ENCODE data around the gene DLEU7.

The DLEU7 gene

GRCh38 chr13:50787316-50788195 lies 55.9 kb downstream of the DLEU7 start:
- Histone ChIP-seq H3K27ac (no peak overlapping the region), H3K36me3 (no peaks in the 10 kb centered on the region), H3K9me3 (ENCODE audit: severe bottlenecking) (no peaks in the 10 kb centered on the region), H3K4me3 (ENCODE audit: low read depth, low read length) (no peak overlapping the region), H3K27me3 (ENCODE audit: insufficient read depth, low read depth, severe bottlenecking) (no peaks in the 10 kb centered on the region)
- DNase-seq, result no peak
- TF ChIP-seq, protein P1, sequence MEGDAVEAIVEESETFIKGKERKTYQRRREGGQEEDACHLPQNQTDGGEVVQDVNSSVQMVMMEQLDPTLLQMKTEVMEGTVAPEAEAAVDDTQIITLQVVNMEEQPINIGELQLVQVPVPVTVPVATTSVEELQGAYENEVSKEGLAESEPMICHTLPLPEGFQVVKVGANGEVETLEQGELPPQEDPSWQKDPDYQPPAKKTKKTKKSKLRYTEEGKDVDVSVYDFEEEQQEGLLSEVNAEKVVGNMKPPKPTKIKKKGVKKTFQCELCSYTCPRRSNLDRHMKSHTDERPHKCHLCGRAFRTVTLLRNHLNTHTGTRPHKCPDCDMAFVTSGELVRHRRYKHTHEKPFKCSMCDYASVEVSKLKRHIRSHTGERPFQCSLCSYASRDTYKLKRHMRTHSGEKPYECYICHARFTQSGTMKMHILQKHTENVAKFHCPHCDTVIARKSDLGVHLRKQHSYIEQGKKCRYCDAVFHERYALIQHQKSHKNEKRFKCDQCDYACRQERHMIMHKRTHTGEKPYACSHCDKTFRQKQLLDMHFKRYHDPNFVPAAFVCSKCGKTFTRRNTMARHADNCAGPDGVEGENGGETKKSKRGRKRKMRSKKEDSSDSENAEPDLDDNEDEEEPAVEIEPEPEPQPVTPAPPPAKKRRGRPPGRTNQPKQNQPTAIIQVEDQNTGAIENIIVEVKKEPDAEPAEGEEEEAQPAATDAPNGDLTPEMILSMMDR (IDR thresholded peaks at IDR 0.05; ENCODE audit: low read depth, low read length), result no peak

DNA sequence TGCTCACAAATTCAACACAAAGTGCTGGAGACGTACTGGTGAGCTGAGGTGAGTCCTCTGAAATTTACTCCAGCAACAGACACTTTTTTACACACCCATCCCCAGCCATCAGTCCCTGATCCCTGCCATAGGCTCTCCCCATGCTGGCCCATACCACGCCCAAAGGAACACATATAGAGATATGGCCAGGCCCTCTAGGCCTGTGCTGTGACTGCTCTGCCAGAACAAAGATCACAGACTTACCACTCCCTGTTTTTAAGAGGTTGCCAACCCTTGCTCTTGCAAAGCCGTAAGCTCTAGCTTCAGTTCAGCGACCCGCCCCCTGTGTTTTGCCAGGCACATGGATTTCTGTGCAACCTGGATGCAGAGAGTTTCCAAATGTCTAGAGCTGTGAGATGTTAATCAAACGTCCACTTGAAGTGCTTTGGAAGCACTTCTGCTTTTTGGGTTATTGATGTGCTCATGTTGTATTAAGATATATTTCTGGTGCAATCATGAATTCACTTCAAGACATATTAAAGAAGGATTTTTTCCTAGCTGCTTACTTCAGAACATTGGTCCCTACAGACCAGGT lies 59.7 kb downstream of the DLEU7 start:
- no peaks in the 10 kb centered on the region for H3K36me3 ChIP-seq
- H3K9me3 ChIP-seq (ENCODE audit: severe bottlenecking), result no peaks in the 10 kb centered on the region
- TF ChIP-seq, protein P1 (IDR thresholded peaks at IDR 0.05; ENCODE audit: low read depth, low read length), result no peak
- H3K4me3 ChIP-seq (ENCODE audit: low read depth, low read length), result no peak overlapping the region
- no peak for DNase-seq
- no peak overlapping the region for H3K27ac ChIP-seq
- H3K27me3 ChIP-seq (ENCODE audit: insufficient read depth, low read depth, severe bottlenecking), result no peaks in the 10 kb centered on the region

DNA sequence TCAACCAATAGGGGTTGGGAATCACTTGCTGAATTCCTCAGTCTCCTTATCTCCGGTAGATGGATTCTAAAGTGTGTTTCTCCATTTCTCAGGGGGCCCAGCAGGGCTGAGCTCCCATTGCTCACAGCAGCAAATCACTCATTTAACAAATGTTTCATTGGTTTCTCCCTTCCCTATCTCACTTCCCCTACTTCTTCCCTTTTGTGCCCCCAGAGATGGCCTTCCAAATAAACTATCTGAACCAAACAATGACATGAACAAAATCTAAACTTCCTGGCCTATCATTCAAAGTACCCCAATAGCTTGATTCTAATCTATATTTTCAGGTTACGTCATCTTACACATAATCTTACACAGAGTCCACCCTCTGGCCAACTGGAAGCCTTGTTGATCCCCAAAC lies 60.4 kb downstream of the DLEU7 start:
- no peak for DNase-seq
- Histone ChIP-seq H3K27ac (no peak overlapping the region), H3K9me3 (ENCODE audit: severe bottlenecking) (no peaks in the 10 kb centered on the region), H3K36me3 (no peaks in the 10 kb centered on the region), H3K4me3 (ENCODE audit: low read depth, low read length) (no peak overlapping the region), H3K27me3 (ENCODE audit: insufficient read depth, low read depth, severe bottlenecking) (no peaks in the 10 kb centered on the region)
- TF ChIP-seq, protein P1 (IDR thresholded peaks at IDR 0.05; ENCODE audit: low read depth, low read length), result no peak

DNA sequence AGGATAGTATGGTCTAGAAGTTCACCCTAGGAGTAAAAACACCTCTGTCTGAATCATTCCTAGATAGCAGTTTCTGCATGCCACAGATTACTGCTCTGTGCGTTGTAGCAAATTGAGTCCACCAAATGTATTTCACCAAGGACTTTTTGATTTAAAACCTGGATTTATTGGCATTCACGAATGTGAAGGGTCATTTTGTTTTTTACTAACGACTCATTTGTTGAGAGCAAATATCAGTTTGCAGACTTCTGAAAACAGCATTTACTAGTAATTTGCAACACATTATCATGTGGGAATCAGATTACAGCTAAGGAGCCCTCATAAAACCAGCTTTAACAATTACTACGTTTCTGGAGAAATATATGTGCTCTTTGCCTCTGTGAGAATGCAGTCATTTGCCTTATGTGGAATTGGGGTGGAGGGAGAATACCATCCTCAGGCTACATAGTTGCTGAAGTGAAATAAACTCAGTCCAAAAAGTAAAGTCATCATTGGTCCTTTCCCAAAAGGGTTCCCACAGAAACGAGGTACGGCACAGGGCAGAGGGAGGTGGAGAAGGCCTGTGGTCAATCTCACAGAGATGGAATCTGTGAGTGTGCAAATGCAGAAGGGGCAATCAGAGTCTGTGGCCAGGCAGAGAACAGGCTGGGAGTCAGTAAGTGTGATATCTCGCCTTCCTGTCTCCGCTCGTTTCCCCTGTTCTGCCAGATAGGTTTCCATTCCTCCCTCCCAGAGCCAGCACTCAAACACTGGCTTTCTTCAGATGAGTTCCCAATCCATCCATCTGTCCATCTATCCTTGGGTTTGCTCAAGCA lies 63.1 kb downstream of the DLEU7 start:
- no peak for DNase-seq
- Histone ChIP-seq H3K9me3 (ENCODE audit: severe bottlenecking) (no peaks in the 10 kb centered on the region), H3K36me3 (no peaks in the 10 kb centered on the region), H3K27ac (no peak overlapping the region), H3K4me3 (ENCODE audit: low read depth, low read length) (no peak overlapping the region), H3K27me3 (ENCODE audit: insufficient read depth, low read depth, severe bottlenecking) (no peaks in the 10 kb centered on the region)
- TF ChIP-seq, protein P1 (IDR thresholded peaks at IDR 0.05; ENCODE audit: low read depth, low read length), result no peak

DNA sequence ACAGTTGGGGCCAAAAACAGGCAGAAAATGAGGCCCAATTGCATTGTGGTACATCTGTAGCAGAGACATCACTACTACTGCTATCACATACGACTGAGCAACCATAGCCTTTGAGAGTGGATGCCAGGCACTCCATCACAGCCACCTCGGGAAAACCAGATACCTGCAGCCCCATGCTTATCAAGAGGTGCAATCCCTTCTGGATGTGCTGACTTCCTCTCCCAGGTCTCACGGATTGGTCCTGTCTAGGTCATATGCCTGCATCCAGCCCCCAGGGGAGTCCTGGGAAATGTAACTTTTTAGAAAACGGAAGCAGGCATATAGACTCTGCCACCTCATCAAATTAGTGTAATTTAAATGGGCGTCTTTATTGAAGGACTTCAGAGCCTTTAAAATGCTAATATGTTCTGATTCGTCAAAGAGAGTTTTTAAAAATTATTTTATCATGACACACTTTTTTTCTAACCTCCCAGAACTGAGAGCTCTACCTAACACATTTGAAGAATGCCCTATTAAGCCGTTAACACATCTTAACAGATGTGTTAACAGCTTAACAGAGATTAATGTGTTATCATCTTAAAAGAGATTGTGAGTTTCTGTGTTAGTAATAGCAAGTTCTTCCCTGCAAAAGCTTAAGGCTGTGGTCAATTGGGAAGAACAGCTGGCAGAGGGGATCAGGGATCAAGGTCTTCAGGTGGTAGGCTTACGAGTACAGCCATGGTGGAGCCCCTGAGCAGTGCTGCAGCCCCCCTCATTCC lies 63.9 kb downstream of the DLEU7 start:
- no peaks in the 10 kb centered on the region for H3K36me3 ChIP-seq
- TF ChIP-seq, protein P1 (IDR thresholded peaks at IDR 0.05; ENCODE audit: low read depth, low read length), result no peak
- H3K9me3 ChIP-seq (ENCODE audit: severe bottlenecking), result no peaks in the 10 kb centered on the region
- H3K27ac ChIP-seq, result no peak overlapping the region
- H3K27me3 ChIP-seq (ENCODE audit: insufficient read depth, low read depth, severe bottlenecking), result no peaks in the 10 kb centered on the region
- H3K4me3 ChIP-seq (ENCODE audit: low read depth, low read length), result no peak overlapping the region
- peak; percentile 44 for DNase-seq

Data from WERI-Rb-1 (cell line).